ENCODE results near the gene RRM1. TPM values are rescaled to one million over a fixed set of nuclear protein-coding genes. Genes with fewer than 3 reads are reported as not detected.

The RRM1 gene
- total RNA-seq, 1 experiment from 2014 or later = 88.8 TPM

DNA sequence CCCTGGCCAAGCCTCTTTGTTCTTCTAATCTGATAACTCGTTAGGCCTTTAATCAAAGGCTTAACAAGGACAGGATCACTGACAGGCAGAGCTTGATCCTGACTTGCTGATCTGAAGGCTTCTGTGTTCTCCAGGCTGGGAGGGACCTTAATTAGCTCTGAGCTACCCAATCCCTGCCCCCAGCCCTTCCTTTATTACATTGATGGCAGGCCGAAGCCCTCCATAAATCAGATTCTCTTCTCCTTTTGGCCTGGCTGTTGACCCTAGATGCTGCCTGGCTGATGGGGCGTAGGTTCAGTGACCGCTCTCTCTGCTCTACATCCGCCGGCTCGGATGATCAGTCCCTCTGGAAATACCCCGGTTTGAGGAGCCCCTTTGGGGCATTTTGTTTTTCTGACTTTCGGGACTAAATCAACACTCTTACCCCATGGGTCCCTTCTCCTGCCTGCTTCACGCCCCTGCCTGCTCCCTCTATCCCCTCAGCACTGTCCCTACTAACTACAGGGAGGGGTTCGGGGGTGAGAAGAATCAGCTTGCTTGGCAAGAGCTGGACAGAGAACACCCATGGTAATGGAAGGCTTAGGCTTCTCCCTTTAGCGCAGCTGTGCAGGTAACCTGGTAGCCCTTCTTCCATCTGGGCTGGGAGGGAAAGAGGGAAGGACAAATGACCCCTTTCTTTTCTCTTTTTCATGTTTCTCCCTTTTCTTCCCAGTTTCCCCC lies 10.0 kb upstream of the RRM1 start (continued):
- TF ChIP-seq, protein P1, sequence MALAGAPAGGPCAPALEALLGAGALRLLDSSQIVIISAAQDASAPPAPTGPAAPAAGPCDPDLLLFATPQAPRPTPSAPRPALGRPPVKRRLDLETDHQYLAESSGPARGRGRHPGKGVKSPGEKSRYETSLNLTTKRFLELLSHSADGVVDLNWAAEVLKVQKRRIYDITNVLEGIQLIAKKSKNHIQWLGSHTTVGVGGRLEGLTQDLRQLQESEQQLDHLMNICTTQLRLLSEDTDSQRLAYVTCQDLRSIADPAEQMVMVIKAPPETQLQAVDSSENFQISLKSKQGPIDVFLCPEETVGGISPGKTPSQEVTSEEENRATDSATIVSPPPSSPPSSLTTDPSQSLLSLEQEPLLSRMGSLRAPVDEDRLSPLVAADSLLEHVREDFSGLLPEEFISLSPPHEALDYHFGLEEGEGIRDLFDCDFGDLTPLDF (CRISPR knock-in tag; IDR thresholded peaks at IDR 0.05) = no peak
- TF ChIP-seq NFE2L1 (CRISPR knock-in tag; IDR thresholded peaks at IDR 0.05) (no peak), JUN (CRISPR knock-in tag; IDR thresholded peaks at IDR 0.05) (no peak), NFATC4 (CRISPR knock-in tag; IDR thresholded peaks at IDR 0.05) (no peak), FOXP1 (CRISPR knock-in tag; IDR thresholded peaks at IDR 0.05; ENCODE audit: borderline replicate concordance) (no peak), IRF2 (CRISPR knock-in tag; IDR thresholded peaks at IDR 0.05; ENCODE audit: borderline replicate concordance, low read depth) (no peak), TEAD4 (CRISPR knock-in tag; IDR thresholded peaks at IDR 0.05) (no peak), CREM (CRISPR knock-in tag; IDR thresholded peaks at IDR 0.05) (no peak)
- TF ChIP-seq, protein P2, sequence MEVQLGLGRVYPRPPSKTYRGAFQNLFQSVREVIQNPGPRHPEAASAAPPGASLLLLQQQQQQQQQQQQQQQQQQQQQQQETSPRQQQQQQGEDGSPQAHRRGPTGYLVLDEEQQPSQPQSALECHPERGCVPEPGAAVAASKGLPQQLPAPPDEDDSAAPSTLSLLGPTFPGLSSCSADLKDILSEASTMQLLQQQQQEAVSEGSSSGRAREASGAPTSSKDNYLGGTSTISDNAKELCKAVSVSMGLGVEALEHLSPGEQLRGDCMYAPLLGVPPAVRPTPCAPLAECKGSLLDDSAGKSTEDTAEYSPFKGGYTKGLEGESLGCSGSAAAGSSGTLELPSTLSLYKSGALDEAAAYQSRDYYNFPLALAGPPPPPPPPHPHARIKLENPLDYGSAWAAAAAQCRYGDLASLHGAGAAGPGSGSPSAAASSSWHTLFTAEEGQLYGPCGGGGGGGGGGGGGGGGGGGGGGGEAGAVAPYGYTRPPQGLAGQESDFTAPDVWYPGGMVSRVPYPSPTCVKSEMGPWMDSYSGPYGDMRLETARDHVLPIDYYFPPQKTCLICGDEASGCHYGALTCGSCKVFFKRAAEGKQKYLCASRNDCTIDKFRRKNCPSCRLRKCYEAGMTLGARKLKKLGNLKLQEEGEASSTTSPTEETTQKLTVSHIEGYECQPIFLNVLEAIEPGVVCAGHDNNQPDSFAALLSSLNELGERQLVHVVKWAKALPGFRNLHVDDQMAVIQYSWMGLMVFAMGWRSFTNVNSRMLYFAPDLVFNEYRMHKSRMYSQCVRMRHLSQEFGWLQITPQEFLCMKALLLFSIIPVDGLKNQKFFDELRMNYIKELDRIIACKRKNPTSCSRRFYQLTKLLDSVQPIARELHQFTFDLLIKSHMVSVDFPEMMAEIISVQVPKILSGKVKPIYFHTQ (CRISPR knock-in tag; IDR thresholded peaks at IDR 0.05) = no peak

DNA sequence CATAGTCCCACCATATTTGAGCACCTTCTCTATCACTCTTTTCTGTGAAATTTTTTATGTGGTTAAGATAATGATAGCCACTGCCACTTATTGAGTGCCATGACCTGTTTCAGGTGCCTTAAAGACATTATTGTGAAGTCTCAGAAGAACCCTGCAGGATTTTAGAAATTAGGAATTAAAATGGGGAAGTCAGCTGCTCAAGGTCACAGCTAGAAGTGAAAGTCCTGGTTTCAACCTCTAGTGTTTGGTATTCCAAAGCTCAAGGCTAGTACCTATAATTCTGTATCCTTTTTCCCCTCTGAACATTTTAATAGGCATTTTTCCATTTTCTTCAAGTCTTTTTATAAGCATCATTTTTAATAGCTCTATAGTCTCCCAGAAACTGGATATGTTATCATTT lies 9.0 kb upstream of the RRM1 start:
- Mint-ChIP-seq H3K36me3 (no peaks in the 10 kb centered on the region), H3K27me3 (ENCODE audit: low read depth) (no peaks in the 10 kb centered on the region), H3K27ac (no peak overlapping the region), H3K9me3 (no peaks in the 10 kb centered on the region), H3K4me3 (no peak overlapping the region), H3K4me1 (peaks cover 12% of the 10 kb centered on the region)
- ATAC-seq (no peak), DNase-seq (ENCODE audit: low spot score) (no peak)
- ChIA-PET CTCF (interaction anchor here (0.6 to 1.9 kb wide), 5 partner anchors 13 to 277 kb away, joined by 3 to 11 read pairs (median 4); partner anchors contain the start of genes PGAP2 and STIM1), POLR2A (no interaction called here)
- TF ChIP-seq ZNF671 (CRISPR knock-in tag; IDR thresholded peaks at IDR 0.05) (no peak), NR3C1 (CRISPR knock-in tag; conservative IDR thresholded peaks at IDR 0.05; ENCODE audit: low read depth) (no peak), ATF1 (CRISPR knock-in tag; IDR thresholded peaks at IDR 0.05) (no peak), ETV6 (CRISPR knock-in tag; IDR thresholded peaks at IDR 0.05) (no peak), GABPB1 (CRISPR knock-in tag; IDR thresholded peaks at IDR 0.05) (no peak)
- TF ChIP-seq, protein P3, sequence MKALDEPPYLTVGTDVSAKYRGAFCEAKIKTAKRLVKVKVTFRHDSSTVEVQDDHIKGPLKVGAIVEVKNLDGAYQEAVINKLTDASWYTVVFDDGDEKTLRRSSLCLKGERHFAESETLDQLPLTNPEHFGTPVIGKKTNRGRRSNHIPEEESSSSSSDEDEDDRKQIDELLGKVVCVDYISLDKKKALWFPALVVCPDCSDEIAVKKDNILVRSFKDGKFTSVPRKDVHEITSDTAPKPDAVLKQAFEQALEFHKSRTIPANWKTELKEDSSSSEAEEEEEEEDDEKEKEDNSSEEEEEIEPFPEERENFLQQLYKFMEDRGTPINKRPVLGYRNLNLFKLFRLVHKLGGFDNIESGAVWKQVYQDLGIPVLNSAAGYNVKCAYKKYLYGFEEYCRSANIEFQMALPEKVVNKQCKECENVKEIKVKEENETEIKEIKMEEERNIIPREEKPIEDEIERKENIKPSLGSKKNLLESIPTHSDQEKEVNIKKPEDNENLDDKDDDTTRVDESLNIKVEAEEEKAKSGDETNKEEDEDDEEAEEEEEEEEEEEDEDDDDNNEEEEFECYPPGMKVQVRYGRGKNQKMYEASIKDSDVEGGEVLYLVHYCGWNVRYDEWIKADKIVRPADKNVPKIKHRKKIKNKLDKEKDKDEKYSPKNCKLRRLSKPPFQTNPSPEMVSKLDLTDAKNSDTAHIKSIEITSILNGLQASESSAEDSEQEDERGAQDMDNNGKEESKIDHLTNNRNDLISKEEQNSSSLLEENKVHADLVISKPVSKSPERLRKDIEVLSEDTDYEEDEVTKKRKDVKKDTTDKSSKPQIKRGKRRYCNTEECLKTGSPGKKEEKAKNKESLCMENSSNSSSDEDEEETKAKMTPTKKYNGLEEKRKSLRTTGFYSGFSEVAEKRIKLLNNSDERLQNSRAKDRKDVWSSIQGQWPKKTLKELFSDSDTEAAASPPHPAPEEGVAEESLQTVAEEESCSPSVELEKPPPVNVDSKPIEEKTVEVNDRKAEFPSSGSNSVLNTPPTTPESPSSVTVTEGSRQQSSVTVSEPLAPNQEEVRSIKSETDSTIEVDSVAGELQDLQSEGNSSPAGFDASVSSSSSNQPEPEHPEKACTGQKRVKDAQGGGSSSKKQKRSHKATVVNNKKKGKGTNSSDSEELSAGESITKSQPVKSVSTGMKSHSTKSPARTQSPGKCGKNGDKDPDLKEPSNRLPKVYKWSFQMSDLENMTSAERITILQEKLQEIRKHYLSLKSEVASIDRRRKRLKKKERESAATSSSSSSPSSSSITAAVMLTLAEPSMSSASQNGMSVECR (CRISPR knock-in tag; IDR thresholded peaks at IDR 0.05; ENCODE audit: borderline replicate concordance) = no peak
- TF ChIP-seq, protein P4, sequence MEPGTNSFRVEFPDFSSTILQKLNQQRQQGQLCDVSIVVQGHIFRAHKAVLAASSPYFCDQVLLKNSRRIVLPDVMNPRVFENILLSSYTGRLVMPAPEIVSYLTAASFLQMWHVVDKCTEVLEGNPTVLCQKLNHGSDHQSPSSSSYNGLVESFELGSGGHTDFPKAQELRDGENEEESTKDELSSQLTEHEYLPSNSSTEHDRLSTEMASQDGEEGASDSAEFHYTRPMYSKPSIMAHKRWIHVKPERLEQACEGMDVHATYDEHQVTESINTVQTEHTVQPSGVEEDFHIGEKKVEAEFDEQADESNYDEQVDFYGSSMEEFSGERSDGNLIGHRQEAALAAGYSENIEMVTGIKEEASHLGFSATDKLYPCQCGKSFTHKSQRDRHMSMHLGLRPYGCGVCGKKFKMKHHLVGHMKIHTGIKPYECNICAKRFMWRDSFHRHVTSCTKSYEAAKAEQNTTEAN (CRISPR knock-in tag; IDR thresholded peaks at IDR 0.05) = no peak
- TF ChIP-seq, protein P5, sequence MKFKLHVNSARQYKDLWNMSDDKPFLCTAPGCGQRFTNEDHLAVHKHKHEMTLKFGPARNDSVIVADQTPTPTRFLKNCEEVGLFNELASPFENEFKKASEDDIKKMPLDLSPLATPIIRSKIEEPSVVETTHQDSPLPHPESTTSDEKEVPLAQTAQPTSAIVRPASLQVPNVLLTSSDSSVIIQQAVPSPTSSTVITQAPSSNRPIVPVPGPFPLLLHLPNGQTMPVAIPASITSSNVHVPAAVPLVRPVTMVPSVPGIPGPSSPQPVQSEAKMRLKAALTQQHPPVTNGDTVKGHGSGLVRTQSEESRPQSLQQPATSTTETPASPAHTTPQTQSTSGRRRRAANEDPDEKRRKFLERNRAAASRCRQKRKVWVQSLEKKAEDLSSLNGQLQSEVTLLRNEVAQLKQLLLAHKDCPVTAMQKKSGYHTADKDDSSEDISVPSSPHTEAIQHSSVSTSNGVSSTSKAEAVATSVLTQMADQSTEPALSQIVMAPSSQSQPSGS (CRISPR knock-in tag; IDR thresholded peaks at IDR 0.05; ENCODE audit: borderline replicate concordance, low read depth) = no peak
- TF ChIP-seq, protein P6, sequence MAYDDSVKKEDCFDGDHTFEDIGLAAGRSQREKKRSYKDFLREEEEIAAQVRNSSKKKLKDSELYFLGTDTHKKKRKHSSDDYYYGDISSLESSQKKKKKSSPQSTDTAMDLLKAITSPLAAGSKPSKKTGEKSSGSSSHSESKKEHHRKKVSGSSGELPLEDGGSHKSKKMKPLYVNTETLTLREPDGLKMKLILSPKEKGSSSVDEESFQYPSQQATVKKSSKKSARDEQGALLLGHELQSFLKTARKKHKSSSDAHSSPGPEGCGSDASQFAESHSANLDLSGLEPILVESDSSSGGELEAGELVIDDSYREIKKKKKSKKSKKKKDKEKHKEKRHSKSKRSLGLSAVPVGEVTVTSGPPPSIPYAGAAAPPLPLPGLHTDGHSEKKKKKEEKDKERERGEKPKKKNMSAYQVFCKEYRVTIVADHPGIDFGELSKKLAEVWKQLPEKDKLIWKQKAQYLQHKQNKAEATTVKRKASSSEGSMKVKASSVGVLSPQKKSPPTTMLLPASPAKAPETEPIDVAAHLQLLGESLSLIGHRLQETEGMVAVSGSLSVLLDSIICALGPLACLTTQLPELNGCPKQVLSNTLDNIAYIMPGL (CRISPR knock-in tag; IDR thresholded peaks at IDR 0.05) = no peak
- TF ChIP-seq, protein P7, sequence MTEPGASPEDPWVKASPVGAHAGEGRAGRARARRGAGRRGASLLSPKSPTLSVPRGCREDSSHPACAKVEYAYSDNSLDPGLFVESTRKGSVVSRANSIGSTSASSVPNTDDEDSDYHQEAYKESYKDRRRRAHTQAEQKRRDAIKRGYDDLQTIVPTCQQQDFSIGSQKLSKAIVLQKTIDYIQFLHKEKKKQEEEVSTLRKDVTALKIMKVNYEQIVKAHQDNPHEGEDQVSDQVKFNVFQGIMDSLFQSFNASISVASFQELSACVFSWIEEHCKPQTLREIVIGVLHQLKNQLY (CRISPR knock-in tag; IDR thresholded peaks at IDR 0.05) = no peak

Data from WTC11 (cell line).